CD4-positive, alpha-beta T cell (primary cell): ENCODE results near the gene CALML3. TPM values are rescaled to one million over a fixed set of nuclear protein-coding genes. Genes with fewer than 3 reads are reported as not detected.

Source experiments
- ATAC-seq: fragments of 200-7000 bp; cut with Tn5 transposase; one replicate; pipeline ENCODE4 v1.10.0; 2022; ENCODE audit warnings: mild to moderate bottlenecking; ENCODE audit not compliant: poor library complexity
- CTCF ChIA-PET: fragments of 350-600 bp; sonication (Branson Sonifier 250); formaldehyde crosslinking; loops from one replicate; lab custom pipeline; 2021; ENCODE audit warnings: antibody characterized with exemption, inconsistent platforms; lab: Charles Lee
- POLR2A ChIA-PET: fragments of 350-600 bp; sonication (Branson Sonifier 250); formaldehyde crosslinking; loops from one replicate; lab custom pipeline; 2021; ENCODE audit warnings: antibody characterized with exemption, inconsistent platforms; lab: Charles Lee
- DNase-seq, 14 experiments: peaks; one replicate each; pipeline ENCODE4 v3.0.0-alpha.2; 2013 to 2020; ENCODE audit warnings: mixed read lengths in 2 of 14
- H3K27ac ChIP-seq, 2 donors: one replicate each; pipeline versions ENCODE4 v1.5.1 to v1.7.0; 2013; ENCODE audit warnings: low read length in 2 of 2, low read depth in 1 of 2, mild to moderate bottlenecking in 1 of 2
- H3K27me3 ChIP-seq, 2 experiments: 1 replicate in 1 of 2; 2 replicates in 1 of 2; pipeline versions ENCODE4 v1.6.1 to v1.7.0; 2013; ENCODE audit warnings: low read length in 2 of 2, control low read depth in 1 of 2, mild to moderate bottlenecking in 1 of 2, moderate library complexity in 1 of 2; ENCODE audit not compliant: insufficient read depth in 2 of 2, control insufficient read depth in 1 of 2
- H3K36me3 ChIP-seq: one replicate; pipeline ENCODE4 v1.6.1; 2013; ENCODE audit warnings: low read length, control low read depth; ENCODE audit not compliant: insufficient read depth
- H3K4me1 ChIP-seq: one replicate; pipeline ENCODE4 v1.6.1; 2013; ENCODE audit warnings: low read length, control low read depth; ENCODE audit not compliant: insufficient read depth
- H3K4me3 ChIP-seq: one replicate; pipeline ENCODE4 v1.5.1; 2013; ENCODE audit warnings: mild to moderate bottlenecking, low read length, moderate library complexity
- H3K9me3 ChIP-seq, 2 experiments: 1 replicate in 1 of 2; 2 replicates in 1 of 2; pipeline versions ENCODE4 v1.6.1 to v1.7.0; 2013; ENCODE audit warnings: low read length in 2 of 2, mild to moderate bottlenecking in 2 of 2, control low read depth in 1 of 2, moderate library complexity in 1 of 2; ENCODE audit not compliant: control insufficient read depth in 1 of 2, insufficient read depth in 1 of 2
- H3K27ac Mint-ChIP-seq: one replicate; pipeline ENCODE4 v1.8.0; 2020; ENCODE audit warnings: mixed read lengths
- H3K27me3 Mint-ChIP-seq: one replicate; pipeline ENCODE4 v1.8.0; 2021; ENCODE audit warnings: mixed read lengths
- H3K36me3 Mint-ChIP-seq: one replicate; pipeline ENCODE4 v1.8.0; 2021; ENCODE audit warnings: low read depth, mixed read lengths
- H3K4me1 Mint-ChIP-seq: one replicate; pipeline ENCODE4 v1.8.0; 2021; ENCODE audit warnings: low read depth, mixed read lengths
- H3K4me3 Mint-ChIP-seq: one replicate; pipeline ENCODE4 v1.8.0; 2020; ENCODE audit warnings: mild to moderate bottlenecking, mixed read lengths
- H3K9me3 Mint-ChIP-seq: one replicate; pipeline ENCODE4 v1.8.0; 2020; ENCODE audit warnings: mixed read lengths
- intact Hi-C, 2 experiments: fragments of 100-400 bp; cut with DNase I in 1 of 2; cut with micrococcal nuclease in 1 of 2; formaldehyde crosslinking; loops; one replicate each; pipeline versions ENCODE4 v1.15.1 to v1.9.0; 2023 to 2025; cut with DNase I, micrococcal nuclease
- total RNA-seq, 174 experiments: library from RNA in 2 of 174; stranded (reverse) in 2 of 174; gene quantifications; one replicate each; pipeline ENCODE4 v1.2.3 and lab custom pipeline; 2021 to 2026
- TF ChIP-seq, protein P1 (sequence below): fragments of 200-600 bp; IDR thresholded peaks from one replicate; pipeline ENCODE4 v1.8.0; 2022; ENCODE audit warnings: antibody characterized with exemption, mild to moderate bottlenecking

CALML3 gene
- total RNA-seq, 2 experiments from 2014 or later = not detected

- intact Hi-C loops = no loop called here
- no peaks in the 10 kb centered on the region for H3K4me1 ChIP-seq
- Mint-ChIP-seq H3K27ac (no peak overlapping the region), H3K36me3 (no peaks in the 10 kb centered on the region), H3K4me1 (no peaks in the 10 kb centered on the region), H3K9me3 (no peaks in the 10 kb centered on the region), H3K4me3 (no peak overlapping the region), H3K27me3 (no peaks in the 10 kb centered on the region)
- H3K27ac ChIP-seq = no peak overlapping the region
- ChIA-PET POLR2A (no interaction called here), CTCF (no interaction called here)
- no peaks in the 10 kb centered on the region for H3K9me3 ChIP-seq
- peak in 1 of 14 experiments; percentile 25 for DNase-seq
- no peak for ATAC-seq
- H3K36me3 ChIP-seq = no peaks in the 10 kb centered on the region
- no peaks in the 10 kb centered on the region for H3K27me3 ChIP-seq
- TF ChIP-seq, protein P1, sequence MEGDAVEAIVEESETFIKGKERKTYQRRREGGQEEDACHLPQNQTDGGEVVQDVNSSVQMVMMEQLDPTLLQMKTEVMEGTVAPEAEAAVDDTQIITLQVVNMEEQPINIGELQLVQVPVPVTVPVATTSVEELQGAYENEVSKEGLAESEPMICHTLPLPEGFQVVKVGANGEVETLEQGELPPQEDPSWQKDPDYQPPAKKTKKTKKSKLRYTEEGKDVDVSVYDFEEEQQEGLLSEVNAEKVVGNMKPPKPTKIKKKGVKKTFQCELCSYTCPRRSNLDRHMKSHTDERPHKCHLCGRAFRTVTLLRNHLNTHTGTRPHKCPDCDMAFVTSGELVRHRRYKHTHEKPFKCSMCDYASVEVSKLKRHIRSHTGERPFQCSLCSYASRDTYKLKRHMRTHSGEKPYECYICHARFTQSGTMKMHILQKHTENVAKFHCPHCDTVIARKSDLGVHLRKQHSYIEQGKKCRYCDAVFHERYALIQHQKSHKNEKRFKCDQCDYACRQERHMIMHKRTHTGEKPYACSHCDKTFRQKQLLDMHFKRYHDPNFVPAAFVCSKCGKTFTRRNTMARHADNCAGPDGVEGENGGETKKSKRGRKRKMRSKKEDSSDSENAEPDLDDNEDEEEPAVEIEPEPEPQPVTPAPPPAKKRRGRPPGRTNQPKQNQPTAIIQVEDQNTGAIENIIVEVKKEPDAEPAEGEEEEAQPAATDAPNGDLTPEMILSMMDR = no peak
- H3K4me3 ChIP-seq = no peak overlapping the region
Observed at GRCh38 chr10:5523796-5524574, 776 bp upstream of the CALML3 start.

GRCh38 chr10:5525561-5526341, 990 bp downstream of the CALML3 start:
- H3K4me3 Mint-ChIP-seq = no peak overlapping the region
- Histone ChIP-seq H3K4me3 (no peak overlapping the region), H3K36me3 (no peaks in the 10 kb centered on the region), H3K27me3 (no peaks in the 10 kb centered on the region), H3K4me1 (no peaks in the 10 kb centered on the region), H3K27ac (no peak overlapping the region), H3K9me3 (no peaks in the 10 kb centered on the region)
- DNase-seq (peak in 1 of 14 experiments; percentile 25), ATAC-seq (no peak)
- no peak overlapping the region for H3K27ac Mint-ChIP-seq
- POLR2A ChIA-PET = no interaction called here
- no peaks in the 10 kb centered on the region for H3K36me3 Mint-ChIP-seq
- no peaks in the 10 kb centered on the region for H3K9me3 Mint-ChIP-seq
- TF ChIP-seq, protein P1 = no peak
- intact Hi-C loops = loop anchor here in 1 of 2 experiments (5.0 kb wide), 1 partner anchor 62 kb away; no protein-coding TSS in a partner anchor
- H3K4me1 Mint-ChIP-seq = no peaks in the 10 kb centered on the region
- H3K27me3 Mint-ChIP-seq = no peaks in the 10 kb centered on the region
- CTCF ChIA-PET = no interaction called here

- Histone ChIP-seq H3K9me3 (no peaks in the 10 kb centered on the region), H3K4me3 (no peak overlapping the region), H3K4me1 (no peaks in the 10 kb centered on the region), H3K27ac (no peak overlapping the region), H3K27me3 (no peaks in the 10 kb centered on the region), H3K36me3 (no peaks in the 10 kb centered on the region)
- intact Hi-C loops = loop anchor here in 1 of 2 experiments (5.0 kb wide), 1 partner anchor 60 kb away; no protein-coding TSS in a partner anchor
- Mint-ChIP-seq H3K27ac (no peak overlapping the region), H3K4me1 (no peaks in the 10 kb centered on the region), H3K36me3 (no peaks in the 10 kb centered on the region), H3K4me3 (no peak overlapping the region), H3K27me3 (no peaks in the 10 kb centered on the region), H3K9me3 (no peaks in the 10 kb centered on the region)
- POLR2A ChIA-PET = no interaction called here
- DNase-seq = peak in 1 of 14 experiments; percentile 14
- ATAC-seq = no peak
- CTCF ChIA-PET = no interaction called here
- TF ChIP-seq, protein P1 = no peak
Observed at GRCh38 chr10:5526691-5527331, 2.0 kb downstream of the CALML3 start.
